MM.1S (cell line): ENCODE results near the gene CNFN.

ENCODE experiments used
- DNase-seq: peaks from one replicate; pipeline ENCODE4 v3.0.0-alpha.2; 2015
- H2AFZ ChIP-seq: fragments of 300-600 bp; sonication (generic); 2 replicates; pipeline ENCODE4 v1.6.0; 2016; ENCODE audit warnings: antibody characterized with exemption, low read length
- H3F3A ChIP-seq: fragments of 300-600 bp; sonication (generic); 2 replicates; pipeline ENCODE4 v1.6.1; 2016; ENCODE audit warnings: mild to moderate bottlenecking, antibody characterized with exemption, low read length, moderate library complexity, mixed read lengths; ENCODE audit not compliant: insufficient read depth
- H3K27ac ChIP-seq: fragments of 300-600 bp; sonication (generic); 2 replicates; pipeline ENCODE4 v1.5.1; 2016; ENCODE audit warnings: mild to moderate bottlenecking, low read length
- H3K27me3 ChIP-seq: fragments of 300-600 bp; sonication (generic); replicated peaks from 2 replicates; pipeline ENCODE4 v1.6.0; 2016; ENCODE audit warnings: low read length; ENCODE audit not compliant: insufficient read depth
- H3K36me3 ChIP-seq: fragments of 300-600 bp; sonication (generic); replicated peaks from 2 replicates; pipeline ENCODE4 v1.6.1; 2016; ENCODE audit warnings: mild to moderate bottlenecking, low read length, mixed read lengths; ENCODE audit not compliant: insufficient read depth
- H3K4me1 ChIP-seq: fragments of 300-600 bp; sonication (generic); 2 replicates; pipeline ENCODE4 v1.6.1; 2016; ENCODE audit warnings: low read length, mixed read lengths
- H3K4me2 ChIP-seq: fragments of 300-600 bp; sonication (generic); 2 replicates; pipeline ENCODE4 v1.6.0; 2016; ENCODE audit warnings: low read depth, low read length
- H3K4me3 ChIP-seq: fragments of 300-600 bp; sonication (generic); 2 replicates; pipeline ENCODE4 v1.5.1; 2016; ENCODE audit warnings: low read length, mixed read lengths
- H3K79me2 ChIP-seq: fragments of 300-600 bp; sonication (generic); 2 replicates; pipeline ENCODE4 v1.6.1; 2016; ENCODE audit warnings: mixed run types, low read length, mixed read lengths
- H3K9ac ChIP-seq: fragments of 300-600 bp; sonication (generic); 2 replicates; pipeline ENCODE4 v1.6.1; 2016; ENCODE audit warnings: low read length, mixed read lengths
- H3K9me2 ChIP-seq: fragments of 300-600 bp; sonication (generic); replicated peaks from 2 replicates; pipeline ENCODE4 v1.6.1; 2016; ENCODE audit warnings: mild to moderate bottlenecking, low read length, mixed read lengths; ENCODE audit not compliant: insufficient read depth
- H3K9me3 ChIP-seq: fragments of 300-600 bp; sonication (generic); replicated peaks from 2 replicates; pipeline ENCODE4 v1.6.1; 2016; ENCODE audit warnings: mild to moderate bottlenecking, low read length, mixed read lengths; ENCODE audit not compliant: insufficient read depth
- H4K20me1 ChIP-seq: fragments of 300-600 bp; sonication (generic); 2 replicates; pipeline ENCODE4 v1.6.1; 2016; ENCODE audit warnings: mild to moderate bottlenecking, low read length, moderate library complexity, mixed read lengths; ENCODE audit not compliant: insufficient read depth
- CTCF ChIP-seq: fragments of 300-600 bp; sonication (generic); IDR thresholded peaks from 2 replicates; pipeline ENCODE4 v1.5.1; 2016; ENCODE audit warnings: antibody characterized with exemption, low read length, mixed read lengths
- EZH2 ChIP-seq: fragments of 300-600 bp; sonication (generic); optimal IDR thresholded peaks from 2 replicates; pipeline ENCODE3; 2017; ENCODE audit warnings: low read depth, mild to moderate bottlenecking, antibody characterized with exemption, low read length, mixed read lengths
- EZH2phosphoT487 ChIP-seq: fragments of 300-600 bp; sonication (generic); IDR thresholded peaks from 2 replicates; pipeline ENCODE4 v1.6.1; 2018; ENCODE audit warnings: antibody characterized with exemption, low read length

The CNFN gene

GRCh38 chr19:42427313-42427712 lies 37.2 kb upstream of the CNFN start, which contains the start of gene LIPE:
Gene LIPE (minus strand): TSS chr19:42427388. CDS start chr19:42427149, 239 bp downstream.
- peaks cover under 1% of the 10 kb centered on the region; the same call in 1 of the 2 replicates for H3K4me1 ChIP-seq
- DNase-seq, result no peak
- H3K27ac ChIP-seq, result no peak within 1 kb of the TSS
- no peaks in the 10 kb centered on the region for H3K27me3 ChIP-seq
- H3K4me2 ChIP-seq, result no peak within 1 kb of the TSS
- H3K4me3 ChIP-seq, result no peak within 1 kb of the TSS
- no peak within 1 kb of the TSS for H3K9ac ChIP-seq
- TF ChIP-seq EZH2phosphoT487 (no peak), CTCF (no peak), EZH2 (no peak)
- H3K9me2 ChIP-seq, result no peaks in the 10 kb centered on the region
- no peaks in the 10 kb centered on the region for H3K36me3 ChIP-seq
- no peaks in the 10 kb centered on the region for H4K20me1 ChIP-seq
- no peaks in the 10 kb centered on the region for H3K9me3 ChIP-seq
- H2AFZ ChIP-seq, result no peak within 1 kb of the TSS
- peaks cover 8% of the 10 kb centered on the region for H3K79me2 ChIP-seq
- 0 out of 2 replicates have a peak, but pooled peaks cover 7% of the 10 kb centered on the region for H3F3A ChIP-seq

GRCh38 chr19:42426643-42427042 lies 36.5 kb upstream of the CNFN start:
- TF ChIP-seq EZH2phosphoT487, result no peak
- TF ChIP-seq EZH2, result no peak

GRCh38 chr19:42424712-42425131 lies 34.6 kb upstream of the CNFN start:
- Histone ChIP-seq H3K27me3 (no peaks in the 10 kb centered on the region), H3K9ac (no peak overlapping the region), H3K9me3 (no peaks in the 10 kb centered on the region), H4K20me1 (no peaks in the 10 kb centered on the region), H3K4me2 (no peak overlapping the region), H3K27ac (no peak overlapping the region), H3K4me3 (no peak overlapping the region), H3K9me2 (no peaks in the 10 kb centered on the region), H3K79me2 (peaks cover 22% of the 10 kb centered on the region), H3F3A (peaks cover 13% of the 10 kb centered on the region; the same call in 1 of the 2 replicates), H3K36me3 (no peaks in the 10 kb centered on the region), H2AFZ (no peak overlapping the region), H3K4me1 (peaks cover 15% of the 10 kb centered on the region)
- no peak for TF ChIP-seq EZH2phosphoT487
- TF ChIP-seq CTCF, result no peak
- no peak for TF ChIP-seq EZH2
- DNase-seq, result no peak

More at GRCh38 chr19:42426643-42427042, 36.5 kb upstream of the CNFN start:
- Histone ChIP-seq H3F3A (0 out of 2 replicates have a peak, but pooled peaks cover 9% of the 10 kb centered on the region), H3K36me3 (no peaks in the 10 kb centered on the region), H4K20me1 (no peaks in the 10 kb centered on the region), H3K79me2 (peaks cover 15% of the 10 kb centered on the region), H3K27me3 (no peaks in the 10 kb centered on the region), H3K9me3 (no peaks in the 10 kb centered on the region), H3K27ac (no peak overlapping the region), H3K4me1 (peaks cover 7% of the 10 kb centered on the region; the same call in 1 of the 2 replicates), H3K9ac (no peak overlapping the region), H3K4me2 (no peak overlapping the region), H2AFZ (no peak overlapping the region), H3K9me2 (no peaks in the 10 kb centered on the region), H3K4me3 (no peak overlapping the region)
- no peak for DNase-seq

GRCh38 chr19:42424345-42424707 lies 34.2 kb upstream of the CNFN start:
- Histone ChIP-seq H3K9me3 (no peaks in the 10 kb centered on the region), H3K27me3 (no peaks in the 10 kb centered on the region), H3K27ac (no peak overlapping the region), H3K4me1 (peaks cover 15% of the 10 kb centered on the region), H3F3A (peaks cover 13% of the 10 kb centered on the region; the same call in 1 of the 2 replicates), H4K20me1 (no peaks in the 10 kb centered on the region), H3K36me3 (no peaks in the 10 kb centered on the region), H3K9me2 (no peaks in the 10 kb centered on the region), H2AFZ (no peak overlapping the region), H3K79me2 (peaks cover 22% of the 10 kb centered on the region), H3K4me2 (peak overlapping the region; percentile 96; the same call in 1 of the 2 replicates), H3K4me3 (no peak overlapping the region), H3K9ac (no peak overlapping the region)
- no peak for DNase-seq
- TF ChIP-seq CTCF (no peak), EZH2phosphoT487 (no peak), EZH2 (no peak)
